HEK293 (cell line): ENCODE data around the gene ZCCHC17.

Experiments used
- CTCF ChIA-PET: fragments of 350-600 bp; formaldehyde crosslinking; extraction: SDS; loops from one replicate; lab custom pipeline; 2021; ENCODE audit warnings: antibody characterized with exemption; lab: Yijun Ruan, JAX
- POLR2A ChIA-PET: fragments of 300-600 bp; formaldehyde crosslinking; extraction: SDS; loops from one replicate; lab custom pipeline; 2020; ENCODE audit warnings: antibody characterized with exemption, inconsistent platforms; lab: Yijun Ruan, JAX
- H3K27ac ChIP-seq: fragments of 200-500 bp; sonication (Bioruptor generic); 2 replicates; pipeline ENCODE4 v1.5.1; 2014; ENCODE audit warnings: low read depth, low read length, control low read depth, inconsistent platforms; ENCODE audit errors: extremely low read depth
- H3K36me3 ChIP-seq, 2 experiments: fragments of 200-500 bp in 1 of 2; sonication (Bioruptor generic) in 1 of 2; 1 replicate in 1 of 2; 2 replicates in 1 of 2; pipeline ENCODE4 v1.5.1; 2014 to 2017; ENCODE audit warnings: inconsistent platforms in 2 of 2, low read length in 2 of 2; ENCODE audit not compliant: control insufficient read depth in 2 of 2, insufficient read depth in 1 of 2
- H3K4me1 ChIP-seq: fragments of 200-500 bp; sonication (Bioruptor generic); 2 replicates; pipeline ENCODE4 v1.5.1; 2014; ENCODE audit warnings: mild to moderate bottlenecking, low read length, inconsistent platforms; ENCODE audit not compliant: control insufficient read depth, insufficient read depth
- H3K4me3 ChIP-seq: 2 replicates; pipeline ENCODE4 v1.5.1; 2011; ENCODE audit warnings: low read depth, mild to moderate bottlenecking, control low read depth, low read length, moderate library complexity
- H3K9me3 ChIP-seq: fragments of 200-500 bp; sonication (Bioruptor generic); 2 replicates; pipeline ENCODE4 v1.5.1; 2014; ENCODE audit warnings: low read depth, low read length, inconsistent platforms; ENCODE audit not compliant: control insufficient read depth, insufficient read depth
- GLI2 ChIP-seq: fragments of 450-650 bp; formaldehyde crosslinking; IDR thresholded peaks from 2 replicates; pipeline ENCODE4; 2017; ENCODE audit warnings: missing biosample characterization, missing genetic modification characterization, low read depth, borderline replicate concordance
- KLF16 ChIP-seq: fragments of 450-650 bp; formaldehyde crosslinking; IDR thresholded peaks from 2 replicates; pipeline ENCODE4 v1.5.1; 2017; ENCODE audit warnings: missing biosample characterization, missing genetic modification characterization
- KLF17 ChIP-seq: fragments of 450-650 bp; formaldehyde crosslinking; IDR thresholded peaks from 2 replicates; pipeline ENCODE4 v1.5.1; 2016; ENCODE audit warnings: missing biosample characterization, missing genetic modification characterization
- ZBTB1 ChIP-seq: fragments of 450-650 bp; formaldehyde crosslinking; IDR thresholded peaks from 2 replicates; pipeline ENCODE4 v1.5.1; 2016; ENCODE audit warnings: missing biosample characterization, missing genetic modification characterization
- ZBTB26 ChIP-seq: fragments of 450-650 bp; formaldehyde crosslinking; optimal IDR thresholded peaks from 2 replicates; pipeline ENCODE3; 2016; ENCODE audit warnings: missing biosample characterization, mild to moderate bottlenecking, missing genetic modification characterization
- ZFP3 ChIP-seq: fragments of 450-650 bp; formaldehyde crosslinking; IDR thresholded peaks from 2 replicates; pipeline ENCODE4 v1.5.1; 2016; ENCODE audit warnings: low read depth, missing biosample characterization, missing genetic modification characterization
- ZNF10 ChIP-seq: fragments of 450-650 bp; formaldehyde crosslinking; IDR thresholded peaks from 2 replicates; pipeline ENCODE4 v1.5.1; 2017; ENCODE audit warnings: missing biosample characterization, missing genetic modification characterization
- ZNF214 ChIP-seq: fragments of 450-650 bp; formaldehyde crosslinking; IDR thresholded peaks from 2 replicates; pipeline ENCODE4 v1.5.1; 2017; ENCODE audit warnings: missing biosample characterization, mild to moderate bottlenecking, missing genetic modification characterization, borderline replicate concordance
- ZNF555 ChIP-seq: fragments of 450-650 bp; formaldehyde crosslinking; conservative IDR thresholded peaks from 2 replicates; pipeline ENCODE4 v1.5.1; 2017; ENCODE audit warnings: missing biosample characterization, mild to moderate bottlenecking, missing genetic modification characterization, inconsistent platforms
- ZNF596 ChIP-seq: fragments of 450-650 bp; IDR thresholded peaks from 2 replicates; pipeline ENCODE4 v1.5.0; 2018; ENCODE audit warnings: missing biosample characterization, mild to moderate bottlenecking, missing genetic modification characterization, moderate library complexity
- ZNF629 ChIP-seq: fragments of 450-650 bp; formaldehyde crosslinking; IDR thresholded peaks from 2 replicates; pipeline ENCODE4 v1.5.1; 2017; ENCODE audit warnings: missing biosample characterization, missing genetic modification characterization
- ZNF645 ChIP-seq: fragments of 450-650 bp; formaldehyde crosslinking; IDR thresholded peaks from 2 replicates; pipeline ENCODE4; 2016; ENCODE audit warnings: missing biosample characterization, missing genetic modification characterization
- ZNF677 ChIP-seq: fragments of 450-650 bp; IDR thresholded peaks from 2 replicates; pipeline ENCODE4 v1.5.0; 2018; ENCODE audit warnings: missing biosample characterization, mild to moderate bottlenecking, missing genetic modification characterization, moderate library complexity
- ZNF830 ChIP-seq: fragments of 450-650 bp; IDR thresholded peaks from 2 replicates; pipeline ENCODE4 v1.5.0; 2018; ENCODE audit warnings: missing biosample characterization, missing genetic modification characterization, low read depth, mild to moderate bottlenecking, moderate library complexity
- ZSCAN23 ChIP-seq: fragments of 450-650 bp; formaldehyde crosslinking; IDR thresholded peaks from 2 replicates; pipeline ENCODE4 v1.5.1; 2016; ENCODE audit warnings: missing biosample characterization, missing genetic modification characterization
- ZSCAN4 ChIP-seq: fragments of 450-650 bp; formaldehyde crosslinking; IDR thresholded peaks from 2 replicates; pipeline ENCODE4 v1.5.1; 2017; ENCODE audit warnings: missing biosample characterization, missing genetic modification characterization
- ZXDB ChIP-seq: fragments of 450-650 bp; formaldehyde crosslinking; IDR thresholded peaks from 2 replicates; pipeline ENCODE4 v1.5.1; 2016; ENCODE audit warnings: missing biosample characterization, missing genetic modification characterization
- TF ChIP-seq, protein P1 (sequence below): fragments of 450-650 bp; formaldehyde crosslinking; IDR thresholded peaks from 2 replicates; pipeline ENCODE4 v1.5.1; 2016; ENCODE audit warnings: missing biosample characterization, missing genetic modification characterization
- TF ChIP-seq, protein P2 (sequence below): fragments of 450-650 bp; formaldehyde crosslinking; IDR thresholded peaks from 2 replicates; pipeline ENCODE4 v1.5.1; 2016; ENCODE audit warnings: missing biosample characterization, missing genetic modification characterization
- TF ChIP-seq, protein P3 (sequence below): IDR thresholded peaks from 2 replicates; pipeline ENCODE4 v1.6.1; 2011; ENCODE audit warnings: mild to moderate bottlenecking, low read depth, low read length, borderline replicate concordance

The ZCCHC17 gene

DNA sequence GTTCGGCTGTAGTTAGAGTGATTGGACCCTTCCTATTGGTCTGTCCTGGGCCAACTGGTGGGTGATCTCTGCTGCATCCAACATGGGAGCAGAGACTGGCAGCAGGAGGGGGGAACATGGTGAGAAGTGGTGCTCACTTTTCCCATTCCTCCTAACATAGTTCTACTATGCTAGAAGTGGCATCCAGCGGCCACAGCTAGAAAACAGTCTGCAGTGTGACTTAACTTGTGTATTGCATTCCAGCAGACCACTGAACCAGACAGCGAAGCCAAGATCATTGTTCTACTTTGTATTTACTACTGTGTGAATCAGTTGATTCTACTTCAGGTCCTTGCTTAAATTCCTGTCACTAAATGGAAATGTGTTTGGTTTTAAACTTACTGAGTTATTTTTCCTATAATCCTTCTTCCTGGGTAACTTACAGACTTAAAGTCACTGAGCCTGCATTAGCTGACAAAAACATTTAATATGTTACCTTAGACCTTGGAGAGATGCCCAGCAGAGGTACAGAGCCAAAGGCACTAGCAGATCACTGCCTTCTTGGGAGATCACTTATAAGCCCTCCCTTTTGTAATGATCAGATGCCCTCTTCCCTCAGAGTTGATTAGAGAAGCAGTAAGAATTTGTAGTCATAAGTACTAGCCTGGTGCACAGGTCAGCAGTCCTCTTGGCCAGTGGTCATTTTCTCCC lies 67.9 kb downstream of the ZCCHC17 start:
- Histone ChIP-seq H3K9me3 (no peaks in the 10 kb centered on the region), H3K4me1 (no peaks in the 10 kb centered on the region), H3K4me3 (no peak overlapping the region), H3K27ac (no peak overlapping the region), H3K36me3 (peaks cover 0 to 58% of the 10 kb centered on the region in 2 experiments; a peak in 1 of 3 replicates)
- CTCF ChIA-PET: no interaction called here
- TF ChIP-seq ZNF214 (tag by site-specific recombination): no peak
- TF ChIP-seq, protein P1, sequence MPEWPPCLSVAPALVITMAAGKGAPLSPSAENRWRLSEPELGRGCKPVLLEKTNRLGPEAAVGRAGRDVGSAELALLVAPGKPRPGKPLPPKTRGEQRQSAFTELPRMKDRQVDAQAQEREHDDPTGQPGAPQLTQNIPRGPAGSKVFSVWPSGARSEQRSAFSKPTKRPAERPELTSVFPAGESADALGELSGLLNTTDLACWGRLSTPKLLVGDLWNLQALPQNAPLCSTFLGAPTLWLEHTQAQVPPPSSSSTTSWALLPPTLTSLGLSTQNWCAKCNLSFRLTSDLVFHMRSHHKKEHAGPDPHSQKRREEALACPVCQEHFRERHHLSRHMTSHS: no peak
- TF ChIP-seq ZFP3 (tag by site-specific recombination): no peak
- no peak for TF ChIP-seq ZSCAN23
- no peak for TF ChIP-seq ZNF10 (tag by site-specific recombination)
- TF ChIP-seq ZNF830 (tag by site-specific recombination): no peak
- TF ChIP-seq ZXDB (tag by site-specific recombination): no peak
- no peak for TF ChIP-seq KLF16 (tag by site-specific recombination)
- no peak for TF ChIP-seq ZSCAN4 (tag by site-specific recombination)
- TF ChIP-seq ZNF645 (tag by site-specific recombination): no peak
- no peak for TF ChIP-seq ZNF677 (tag by site-specific recombination)
- TF ChIP-seq, protein P2, sequence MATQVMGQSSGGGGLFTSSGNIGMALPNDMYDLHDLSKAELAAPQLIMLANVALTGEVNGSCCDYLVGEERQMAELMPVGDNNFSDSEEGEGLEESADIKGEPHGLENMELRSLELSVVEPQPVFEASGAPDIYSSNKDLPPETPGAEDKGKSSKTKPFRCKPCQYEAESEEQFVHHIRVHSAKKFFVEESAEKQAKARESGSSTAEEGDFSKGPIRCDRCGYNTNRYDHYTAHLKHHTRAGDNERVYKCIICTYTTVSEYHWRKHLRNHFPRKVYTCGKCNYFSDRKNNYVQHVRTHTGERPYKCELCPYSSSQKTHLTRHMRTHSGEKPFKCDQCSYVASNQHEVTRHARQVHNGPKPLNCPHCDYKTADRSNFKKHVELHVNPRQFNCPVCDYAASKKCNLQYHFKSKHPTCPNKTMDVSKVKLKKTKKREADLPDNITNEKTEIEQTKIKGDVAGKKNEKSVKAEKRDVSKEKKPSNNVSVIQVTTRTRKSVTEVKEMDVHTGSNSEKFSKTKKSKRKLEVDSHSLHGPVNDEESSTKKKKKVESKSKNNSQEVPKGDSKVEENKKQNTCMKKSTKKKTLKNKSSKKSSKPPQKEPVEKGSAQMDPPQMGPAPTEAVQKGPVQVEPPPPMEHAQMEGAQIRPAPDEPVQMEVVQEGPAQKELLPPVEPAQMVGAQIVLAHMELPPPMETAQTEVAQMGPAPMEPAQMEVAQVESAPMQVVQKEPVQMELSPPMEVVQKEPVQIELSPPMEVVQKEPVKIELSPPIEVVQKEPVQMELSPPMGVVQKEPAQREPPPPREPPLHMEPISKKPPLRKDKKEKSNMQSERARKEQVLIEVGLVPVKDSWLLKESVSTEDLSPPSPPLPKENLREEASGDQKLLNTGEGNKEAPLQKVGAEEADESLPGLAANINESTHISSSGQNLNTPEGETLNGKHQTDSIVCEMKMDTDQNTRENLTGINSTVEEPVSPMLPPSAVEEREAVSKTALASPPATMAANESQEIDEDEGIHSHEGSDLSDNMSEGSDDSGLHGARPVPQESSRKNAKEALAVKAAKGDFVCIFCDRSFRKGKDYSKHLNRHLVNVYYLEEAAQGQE: no peak
- no peak for TF ChIP-seq ZNF555 (tag by site-specific recombination)
- POLR2A ChIA-PET: no interaction called here

GRCh38 chr1:31366796-31367195 lies 70.0 kb downstream of the ZCCHC17 start:
- Histone ChIP-seq H3K9me3 (no peaks in the 10 kb centered on the region), H3K36me3 (peaks cover 0 to 44% of the 10 kb centered on the region in 2 experiments; a peak in 1 of 3 replicates), H3K27ac (no peak overlapping the region), H3K4me1 (no peaks in the 10 kb centered on the region), H3K4me3 (no peak overlapping the region)
- POLR2A ChIA-PET: no interaction called here
- CTCF ChIA-PET: interaction anchor here (0.8 to 0.9 kb wide), 2 partner anchors 24 to 28 kb away, joined by 3 to 4 read pairs; no protein-coding TSS in a partner anchor
- TF ChIP-seq, protein P3, sequence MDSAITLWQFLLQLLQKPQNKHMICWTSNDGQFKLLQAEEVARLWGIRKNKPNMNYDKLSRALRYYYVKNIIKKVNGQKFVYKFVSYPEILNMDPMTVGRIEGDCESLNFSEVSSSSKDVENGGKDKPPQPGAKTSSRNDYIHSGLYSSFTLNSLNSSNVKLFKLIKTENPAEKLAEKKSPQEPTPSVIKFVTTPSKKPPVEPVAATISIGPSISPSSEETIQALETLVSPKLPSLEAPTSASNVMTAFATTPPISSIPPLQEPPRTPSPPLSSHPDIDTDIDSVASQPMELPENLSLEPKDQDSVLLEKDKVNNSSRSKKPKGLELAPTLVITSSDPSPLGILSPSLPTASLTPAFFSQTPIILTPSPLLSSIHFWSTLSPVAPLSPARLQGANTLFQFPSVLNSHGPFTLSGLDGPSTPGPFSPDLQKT: no peak
- TF ChIP-seq GLI2 (tag by site-specific recombination) (no peak), KLF17 (tag by site-specific recombination) (no peak), ZNF629 (no peak), ZBTB1 (tag by site-specific recombination) (no peak), ZBTB26 (tag by site-specific recombination) (no peak), ZNF596 (no peak)
- TF ChIP-seq, protein P2: no peak
